GM21717 (cell line): ENCODE data around the gene POLE3.
"Not testable (repeated sequence)": the region's sequence is repeated elsewhere in the genome, so short reads cannot be mapped to it uniquely, and the experiment has no call there.

Experiments
- ATAC-seq: cut with Tn5 transposase; IDR thresholded peaks from one replicate; pipeline ENCODE4 v1.9.1; 2021; ENCODE audit warnings: mild to moderate bottlenecking, moderate library complexity; ENCODE audit not compliant: unreplicated experiment

POLE3 gene

GRCh38 chr9:113410207-113410864 is at the start of gene POLE3, which contains the start of gene C9orf43:
TSS of gene POLE3 (minus strand) at chr9:113410675. CDS start at chr9:113410293, 382 bp downstream.
TSS of gene C9orf43 (plus strand) at chr9:113410747. CDS start at chr9:113413494, 2,747 bp downstream.
- peak; percentile 92 for ATAC-seq

DNA sequence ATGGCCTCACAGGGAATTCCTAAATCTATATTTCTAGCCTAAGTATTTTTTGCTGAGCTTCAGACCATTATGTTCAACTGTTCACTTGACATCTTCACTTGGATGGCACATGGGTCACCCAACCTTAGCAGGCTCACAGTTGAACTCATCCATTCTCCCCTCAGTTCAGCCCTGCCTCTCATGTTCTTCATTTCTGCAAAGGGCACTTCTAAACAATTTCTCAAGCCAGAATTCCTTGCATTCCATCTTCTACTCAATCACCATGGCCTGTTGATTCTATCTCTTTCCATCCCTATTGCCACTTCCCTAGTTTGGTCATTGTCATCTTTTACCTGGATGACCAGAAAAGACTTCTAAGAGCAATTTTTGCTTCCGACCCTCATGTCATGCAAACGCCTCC is 45.8 kb upstream of the POLE3 start:
- no peak for ATAC-seq

- ATAC-seq, result no peak
These were observed 44.7 kb upstream of the POLE3 start for GRCh38 chr9:113454914-113455761.

- no peak for ATAC-seq
These were observed 41.7 kb upstream of the POLE3 start for GRCh38 chr9:113452113-113452605.

GRCh38 chr9:113449376-113449775 is 38.9 kb upstream of the POLE3 start:
- ATAC-seq, result no peak

DNA sequence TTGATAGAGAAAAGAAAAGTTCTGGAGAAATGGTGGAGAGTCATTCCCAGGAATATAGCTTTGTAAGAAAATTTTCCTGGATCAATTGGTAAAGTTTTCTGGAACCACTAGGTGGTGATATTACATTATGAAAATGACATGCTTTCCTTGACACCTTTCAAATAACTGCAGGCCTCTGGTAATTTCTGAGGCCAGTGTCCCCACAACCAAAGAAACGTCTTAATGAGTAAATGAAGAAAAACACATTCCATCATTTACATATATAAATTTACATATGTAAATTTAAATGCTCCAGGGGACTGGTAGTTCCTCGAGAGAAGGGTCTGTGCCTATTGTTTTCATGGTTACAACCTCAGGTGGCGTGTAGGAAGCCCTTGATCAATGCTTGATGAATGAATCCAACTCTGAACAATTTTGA is 35.9 kb upstream of the POLE3 start:
- ATAC-seq, result no peak

GRCh38 chr9:113444736-113445135 is 34.3 kb upstream of the POLE3 start:
- ATAC-seq, result no peak

- ATAC-seq, result not testable (repeated sequence)
These were observed 27.2 kb upstream of the POLE3 start for GRCh38 chr9:113437716-113438115.

GRCh38 chr9:113436728-113437515 is 26.4 kb upstream of the POLE3 start:
- ATAC-seq, result no peak

GRCh38 chr9:113431191-113431590 is 20.7 kb upstream of the POLE3 start:
- no peak for ATAC-seq

DNA sequence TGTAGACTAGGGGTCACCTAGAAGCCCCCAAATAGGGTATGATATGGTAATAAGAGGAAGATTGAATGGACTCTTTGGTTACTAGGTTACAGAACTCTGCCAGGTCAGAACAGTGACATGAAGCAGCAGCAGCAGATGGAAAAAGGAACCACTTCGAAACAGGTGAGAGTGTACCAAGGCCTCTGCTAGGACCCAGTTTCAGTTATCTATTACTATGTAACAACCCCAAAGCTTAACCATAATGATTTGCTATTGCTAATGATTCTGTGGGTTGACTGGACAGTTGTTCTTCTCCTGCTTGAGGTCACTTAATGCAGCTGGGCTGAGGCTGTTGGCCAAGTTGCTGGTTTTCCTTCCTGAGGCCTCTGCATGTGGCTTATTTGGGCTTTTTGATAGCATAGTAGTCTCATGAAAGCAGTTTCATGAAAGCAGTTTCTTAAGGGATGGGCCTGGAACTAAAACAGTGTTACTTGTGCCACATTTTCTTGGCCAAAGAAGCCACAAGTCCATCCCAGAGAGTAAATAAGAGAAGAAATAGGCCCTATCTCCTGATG is 17.7 kb upstream of the POLE3 start:
- no peak for ATAC-seq

DNA sequence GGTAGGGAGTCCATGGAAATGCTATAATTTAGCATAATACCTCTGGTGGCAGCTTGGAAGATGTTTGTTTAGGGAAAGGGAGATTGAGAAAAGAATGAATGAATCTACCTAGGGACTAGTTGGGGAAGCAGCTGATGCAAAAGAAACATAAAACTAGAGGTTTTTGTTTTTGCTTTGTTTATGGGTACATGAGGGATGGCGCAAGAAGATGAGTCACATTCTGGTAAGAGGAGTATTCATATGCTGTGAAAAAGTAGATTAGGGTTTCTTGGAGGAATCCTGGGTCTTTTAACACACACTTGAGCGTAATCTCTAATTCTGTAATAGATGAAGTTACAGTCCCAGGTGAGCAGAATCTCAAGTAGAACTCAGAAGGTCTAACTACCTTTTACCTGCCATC is 17.2 kb upstream of the POLE3 start:
- ATAC-seq, result no peak

GRCh38 chr9:113426701-113427100 is 16.2 kb upstream of the POLE3 start:
- ATAC-seq, result no peak

- no peak for ATAC-seq
These were observed 14.6 kb upstream of the POLE3 start for GRCh38 chr9:113425072-113425471.

DNA sequence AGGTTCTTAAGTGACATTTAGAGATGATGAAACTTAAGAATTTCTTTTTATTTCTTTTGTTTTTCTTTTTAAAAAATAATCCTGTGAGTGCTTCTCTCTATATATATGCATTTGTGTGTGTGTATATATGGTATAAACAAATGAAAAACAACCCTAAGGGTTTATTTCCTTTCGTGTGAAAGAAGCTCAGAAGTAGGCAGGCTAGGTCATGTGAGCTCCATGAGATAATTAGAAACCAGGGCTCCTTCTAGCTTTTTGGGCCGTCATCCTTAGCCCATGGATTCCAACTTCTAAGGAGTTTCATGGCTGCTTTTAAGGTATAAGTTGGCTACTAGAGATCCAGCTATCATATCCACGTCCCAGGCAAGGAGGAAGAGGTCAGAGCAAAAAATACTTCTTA is 11.3 kb upstream of the POLE3 start:
- no peak for ATAC-seq

GRCh38 chr9:113417370-113417769 is 6.9 kb upstream of the POLE3 start:
- ATAC-seq, result no peak

DNA sequence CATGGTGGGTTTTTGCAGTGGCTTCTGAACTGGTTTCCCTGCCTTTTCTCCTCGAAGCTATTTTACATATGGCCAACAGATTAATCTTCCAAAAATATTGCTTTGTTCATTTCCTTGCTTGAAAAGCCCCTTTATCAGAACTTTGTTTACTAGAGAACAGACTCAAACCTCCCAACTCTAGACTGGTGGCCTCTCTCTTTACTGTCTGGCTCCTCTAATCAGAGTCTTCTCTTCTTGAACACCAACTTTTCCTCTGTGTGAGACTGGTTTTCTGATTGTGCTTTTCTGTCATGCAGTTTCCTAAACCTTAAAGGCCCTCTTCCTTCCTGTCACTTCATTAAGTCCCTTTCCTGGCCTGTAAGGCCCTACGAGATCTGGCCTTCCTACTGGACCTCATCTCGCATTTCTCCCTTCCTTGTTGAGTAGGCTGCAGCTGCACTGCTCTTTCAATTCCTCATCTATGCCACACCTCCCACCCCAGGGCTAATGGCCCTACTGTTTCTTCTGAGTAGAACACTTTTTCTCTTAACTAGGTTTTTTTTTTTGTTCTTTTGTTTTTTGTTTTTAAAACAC is 5.8 kb upstream of the POLE3 start:
- ATAC-seq, result peak; percentile 94

DNA sequence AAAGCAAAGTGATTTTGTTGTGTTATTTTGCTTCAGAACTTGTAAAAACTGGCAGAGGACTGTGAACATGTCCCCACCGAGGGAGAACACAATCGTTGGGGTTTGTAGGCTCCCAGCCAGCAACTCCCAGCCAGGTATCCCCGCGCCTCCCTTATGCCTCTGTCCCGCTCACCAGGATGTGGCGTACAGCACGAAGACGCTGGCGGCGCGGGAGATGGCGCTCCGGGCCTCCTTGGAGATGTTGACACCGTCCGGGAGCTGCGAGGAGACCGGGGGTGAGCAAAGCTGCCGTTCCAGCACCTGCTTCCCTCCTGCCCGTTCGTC is 630 bp downstream of the POLE3 start:
- ATAC-seq, result peak; percentile 10

DNA sequence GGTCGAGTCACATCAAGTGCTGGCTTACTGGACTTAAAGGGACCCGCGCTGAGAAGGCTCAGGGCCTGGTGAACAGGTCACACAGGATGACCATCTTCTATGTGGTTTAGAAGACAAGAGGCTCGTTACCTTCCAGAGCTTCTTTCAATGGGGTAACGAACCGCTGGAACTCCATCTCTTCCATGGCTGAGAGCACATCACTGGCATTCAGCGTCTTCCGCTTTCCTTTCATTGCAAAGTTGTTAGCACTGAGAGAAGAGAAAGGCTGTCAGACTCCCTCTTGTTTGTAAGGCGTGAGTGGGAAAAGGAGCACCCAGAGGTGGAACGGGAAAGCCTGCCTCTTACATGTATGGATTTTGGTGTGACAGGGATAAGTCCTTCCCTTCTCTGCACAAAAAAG is 994 bp downstream of the POLE3 start:
- no peak for ATAC-seq

- not testable (repeated sequence) for ATAC-seq
These were observed 3.5 kb downstream of the POLE3 start for GRCh38 chr9:113406873-113407511.
